PC-9 (cell line): ENCODE measurements around the gene ASCL3. TPM values are rescaled to one million over a fixed set of nuclear protein-coding genes. Genes with fewer than 3 reads are reported as not detected.
A peak's percentile ranks its signal among the peaks of the same experiment; 100 is the strongest.
"Not testable (repeated sequence)": the region's sequence is repeated elsewhere in the genome, so short reads cannot be mapped to it uniquely, and the experiment has no call there.

ENCODE experiments used
- BruUV-seq: library from RNA; stranded (reverse); fragments of 400-500 nt; replicated peaks from 2 replicates; lab custom pipeline; 2021; lab: Mats Ljungman, UMichigan
- CTCF ChIA-PET: fragments of 300-600 bp; sonication (Branson Sonifier 250); formaldehyde crosslinking; loops from one replicate; lab custom pipeline; 2022; ENCODE audit warnings: antibody characterized with exemption; lab: Charles Lee
- POLR2A ChIA-PET: fragments of 300-600 bp; sonication (Branson Sonifier 250); formaldehyde crosslinking; loops from one replicate; lab custom pipeline; 2022; ENCODE audit warnings: antibody characterized with exemption; ENCODE audit not compliant: unreplicated experiment; lab: Charles Lee
- DNase-seq, 2 experiments: peaks; one replicate each; pipeline versions ENCODE4 v3.0.0 to v3.0.0-alpha.2; 2015 to 2022; ENCODE audit warnings: mixed read lengths in 1 of 2
- H2AFZ ChIP-seq: fragments of 200-600 bp; sonication (generic); 2 replicates; pipeline ENCODE4 v1.8.1; 2017; ENCODE audit warnings: antibody characterized with exemption
- H3F3A ChIP-seq: fragments of 200-600 bp; sonication (generic); 2 replicates; pipeline ENCODE4 v1.8.1; 2017; ENCODE audit warnings: antibody characterized with exemption, mild to moderate bottlenecking, low read depth; ENCODE audit not compliant: insufficient read depth
- H3K27ac ChIP-seq: fragments of 200-600 bp; sonication (generic); 2 replicates; pipeline ENCODE4 v1.6.1; 2016; ENCODE audit warnings: mixed run types
- H3K27me3 ChIP-seq: fragments of 200-600 bp; sonication (generic); 2 replicates; pipeline ENCODE4 v1.6.1; 2016; ENCODE audit warnings: low read depth, mixed run types; ENCODE audit not compliant: insufficient read depth
- H3K36me3 ChIP-seq: fragments of 200-600 bp; sonication (generic); 2 replicates; pipeline ENCODE4 v1.6.1; 2016; ENCODE audit warnings: low read depth, mixed run types
- H3K4me1 ChIP-seq: fragments of 200-600 bp; sonication (generic); replicated peaks from 2 replicates; pipeline ENCODE4 v1.6.1; 2016; ENCODE audit warnings: mixed run types; ENCODE audit not compliant: insufficient read depth
- H3K4me2 ChIP-seq: fragments of 200-600 bp; sonication (generic); 2 replicates; pipeline ENCODE4 v1.6.1; 2017; ENCODE audit warnings: mixed run types
- H3K4me3 ChIP-seq: fragments of 200-600 bp; sonication (generic); 2 replicates; pipeline ENCODE4 v1.6.1; 2016; ENCODE audit warnings: mixed run types
- H3K79me2 ChIP-seq: fragments of 200-600 bp; sonication (generic); 2 replicates; pipeline ENCODE4 v1.6.1; 2017; ENCODE audit warnings: low read depth, mixed run types
- H3K9me2 ChIP-seq: fragments of 200-600 bp; sonication (generic); 2 replicates; pipeline ENCODE4 v1.8.1; 2017; ENCODE audit warnings: mild to moderate bottlenecking; ENCODE audit not compliant: insufficient read depth
- H3K9me3 ChIP-seq: fragments of 200-600 bp; sonication (generic); 2 replicates; pipeline ENCODE4 v1.8.1; 2016; ENCODE audit warnings: low read depth; ENCODE audit not compliant: insufficient read depth
- H4K20me1 ChIP-seq: fragments of 200-600 bp; sonication (generic); 2 replicates; pipeline ENCODE4 v1.8.1; 2017; ENCODE audit not compliant: insufficient read depth
- EZH2 ChIP-seq: fragments of 200-600 bp; sonication (generic); IDR thresholded peaks from 2 replicates; pipeline ENCODE4 v1.8.0; 2017; ENCODE audit warnings: antibody characterized with exemption, low read depth
- intact Hi-C: fragments of 100-400 bp; cut with micrococcal nuclease; formaldehyde crosslinking; loops from one replicate; pipeline ENCODE4 v1.10.0; 2022; ENCODE audit not compliant: unreplicated experiment
- total RNA-seq: library from RNA; stranded (reverse); gene quantifications from 2 replicates; pipeline ENCODE4 v1.2.3, GENCODE V29; 2021
- TF ChIP-seq, protein P1 (sequence below): fragments of 200-600 bp; sonication (generic); conservative IDR thresholded peaks from 2 replicates; pipeline ENCODE4 v1.6.1; 2017; ENCODE audit warnings: mixed run types, antibody characterized with exemption, mild to moderate bottlenecking, moderate library complexity

The ASCL3 gene
- total RNA-seq, 1 experiment from 2014 or later = not detected

DNA sequence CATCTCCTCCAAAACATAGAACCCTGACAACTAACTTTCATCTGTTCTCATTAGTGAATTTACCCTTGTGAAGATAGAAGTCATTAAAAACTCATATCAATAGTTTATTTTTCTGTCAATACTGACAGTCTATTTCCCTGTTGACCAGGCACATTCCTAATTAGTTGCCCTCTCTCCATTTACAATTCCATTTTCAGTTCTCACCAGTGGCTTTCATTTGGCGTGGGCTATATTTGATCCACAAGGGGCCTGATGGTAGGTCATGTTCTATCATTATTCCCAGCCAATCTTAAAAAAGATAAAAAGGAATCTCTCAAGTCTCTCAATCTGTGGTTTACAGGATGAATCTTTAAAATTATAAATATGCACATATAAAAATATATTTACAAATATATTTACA lies 35.7 kb downstream of the ASCL3 start:
- Histone ChIP-seq H3K4me2 (peak overlapping the region; percentile 42), H3K79me2 (0 out of 2 replicates have a peak, but pooled peaks cover under 1% of the 10 kb centered on the region), H3K27me3 (no peaks in the 10 kb centered on the region), H3K36me3 (no peaks in the 10 kb centered on the region), H2AFZ (no peak overlapping the region), H4K20me1 (no peaks in the 10 kb centered on the region), H3K27ac (peak overlapping the region; percentile 83), H3K9me3 (no peaks in the 10 kb centered on the region), H3K4me3 (no peak overlapping the region), H3K9me2 (no peaks in the 10 kb centered on the region), H3K4me1 (peaks cover 30% of the 10 kb centered on the region), H3F3A (peaks cover 9% of the 10 kb centered on the region)
- no TSS peak for BruUV-seq
- ChIA-PET CTCF (no interaction called here), POLR2A (no interaction called here)
- TF ChIP-seq, protein P1, sequence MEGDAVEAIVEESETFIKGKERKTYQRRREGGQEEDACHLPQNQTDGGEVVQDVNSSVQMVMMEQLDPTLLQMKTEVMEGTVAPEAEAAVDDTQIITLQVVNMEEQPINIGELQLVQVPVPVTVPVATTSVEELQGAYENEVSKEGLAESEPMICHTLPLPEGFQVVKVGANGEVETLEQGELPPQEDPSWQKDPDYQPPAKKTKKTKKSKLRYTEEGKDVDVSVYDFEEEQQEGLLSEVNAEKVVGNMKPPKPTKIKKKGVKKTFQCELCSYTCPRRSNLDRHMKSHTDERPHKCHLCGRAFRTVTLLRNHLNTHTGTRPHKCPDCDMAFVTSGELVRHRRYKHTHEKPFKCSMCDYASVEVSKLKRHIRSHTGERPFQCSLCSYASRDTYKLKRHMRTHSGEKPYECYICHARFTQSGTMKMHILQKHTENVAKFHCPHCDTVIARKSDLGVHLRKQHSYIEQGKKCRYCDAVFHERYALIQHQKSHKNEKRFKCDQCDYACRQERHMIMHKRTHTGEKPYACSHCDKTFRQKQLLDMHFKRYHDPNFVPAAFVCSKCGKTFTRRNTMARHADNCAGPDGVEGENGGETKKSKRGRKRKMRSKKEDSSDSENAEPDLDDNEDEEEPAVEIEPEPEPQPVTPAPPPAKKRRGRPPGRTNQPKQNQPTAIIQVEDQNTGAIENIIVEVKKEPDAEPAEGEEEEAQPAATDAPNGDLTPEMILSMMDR = no peak
- TF ChIP-seq EZH2 = no peak
- intact Hi-C loops = loop anchor here (2.0 to 5.0 kb wide), 2 partner anchors 35 to 140 kb away; no protein-coding TSS in a partner anchor
- no peak for DNase-seq

DNA sequence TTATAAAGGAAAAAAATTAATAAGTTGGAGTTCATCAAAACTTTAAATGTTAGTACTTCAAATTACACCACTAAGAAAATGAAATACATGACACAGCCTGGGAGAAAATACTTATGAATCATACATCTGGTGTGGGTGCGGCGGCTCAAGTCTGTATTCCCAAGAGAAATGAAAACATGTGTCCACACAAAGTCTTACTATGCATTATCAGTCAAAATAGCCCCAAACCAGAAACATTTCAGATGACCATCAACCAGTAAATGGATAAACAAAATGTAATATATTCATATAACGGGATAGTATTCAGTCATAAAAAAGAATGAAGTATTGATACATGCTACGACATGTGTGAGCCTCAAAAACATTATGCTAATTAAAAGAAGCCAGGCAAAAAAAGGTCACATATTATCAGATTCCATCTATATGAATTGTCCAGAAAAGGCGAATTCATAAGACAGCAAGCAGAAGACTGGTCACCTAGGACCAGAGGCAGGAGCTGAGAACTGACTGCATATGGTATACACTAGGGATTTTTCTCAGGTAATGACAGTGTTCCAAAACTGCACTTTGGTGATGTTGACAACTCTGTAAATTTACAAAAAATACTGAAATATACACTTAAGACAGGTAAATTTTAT lies 37.2 kb downstream of the ASCL3 start:
- Histone ChIP-seq H3K79me2 (no peaks in the 10 kb centered on the region), H2AFZ (no peak overlapping the region), H3K27me3 (no peaks in the 10 kb centered on the region), H3K9me3 (no peaks in the 10 kb centered on the region), H3K9me2 (no peaks in the 10 kb centered on the region), H3K27ac (peak overlapping the region; percentile 83), H3F3A (peaks cover 9% of the 10 kb centered on the region), H3K4me1 (peaks cover 28% of the 10 kb centered on the region), H3K36me3 (no peaks in the 10 kb centered on the region), H3K4me2 (no peak overlapping the region), H3K4me3 (no peak overlapping the region), H4K20me1 (no peaks in the 10 kb centered on the region)
- POLR2A ChIA-PET = no interaction called here
- TF ChIP-seq EZH2 = no peak
- no TSS peak for BruUV-seq
- CTCF ChIA-PET = no interaction called here
- intact Hi-C loops = loop anchor here (2.0 to 5.0 kb wide), 2 partner anchors 33 to 139 kb away; no protein-coding TSS in a partner anchor
- no peak for DNase-seq

DNA sequence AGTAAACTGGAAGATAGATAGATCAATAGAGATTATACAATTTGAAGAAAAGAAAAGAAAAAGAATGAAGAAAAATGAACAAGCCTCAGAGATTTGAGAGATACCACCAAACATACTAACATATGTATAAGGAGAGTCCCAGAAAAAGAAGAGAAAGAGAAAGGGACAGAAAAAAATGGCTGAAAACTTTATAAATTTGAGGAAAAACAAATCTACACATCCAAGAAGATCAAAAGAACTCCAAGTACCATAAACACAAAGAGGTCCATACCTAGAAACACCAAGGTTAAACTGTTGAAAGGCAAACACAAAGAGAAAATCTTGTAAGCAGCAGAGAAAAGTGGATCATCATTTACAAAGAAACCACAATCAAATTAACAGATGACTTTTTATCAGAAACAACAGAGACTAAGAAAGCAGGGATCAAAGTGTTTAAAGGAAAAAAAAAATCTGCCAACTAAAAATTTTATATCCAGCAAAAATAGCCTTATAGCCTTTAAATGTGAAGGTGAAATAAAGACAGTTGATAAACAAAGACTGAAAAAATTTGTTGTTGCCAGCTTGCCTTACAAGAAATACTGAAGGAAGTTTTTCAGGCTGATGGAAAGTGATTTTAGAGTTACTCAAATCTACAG lies 43.6 kb downstream of the ASCL3 start:
- Histone ChIP-seq H3F3A (no peaks in the 10 kb centered on the region), H4K20me1 (no peaks in the 10 kb centered on the region), H3K36me3 (no peaks in the 10 kb centered on the region), H3K4me1 (no peaks in the 10 kb centered on the region), H3K9me3 (no peaks in the 10 kb centered on the region), H3K27me3 (no peaks in the 10 kb centered on the region), H3K27ac (no peak overlapping the region), H2AFZ (no peak overlapping the region), H3K4me2 (no peak overlapping the region), H3K79me2 (no peaks in the 10 kb centered on the region), H3K9me2 (no peaks in the 10 kb centered on the region), H3K4me3 (no peak overlapping the region)
- no peak for DNase-seq
- BruUV-seq = no TSS peak
- intact Hi-C loops = no loop called here
- POLR2A ChIA-PET = no interaction called here
- CTCF ChIA-PET = no interaction called here
- TF ChIP-seq, protein P1 = no peak
- no peak for TF ChIP-seq EZH2

DNA sequence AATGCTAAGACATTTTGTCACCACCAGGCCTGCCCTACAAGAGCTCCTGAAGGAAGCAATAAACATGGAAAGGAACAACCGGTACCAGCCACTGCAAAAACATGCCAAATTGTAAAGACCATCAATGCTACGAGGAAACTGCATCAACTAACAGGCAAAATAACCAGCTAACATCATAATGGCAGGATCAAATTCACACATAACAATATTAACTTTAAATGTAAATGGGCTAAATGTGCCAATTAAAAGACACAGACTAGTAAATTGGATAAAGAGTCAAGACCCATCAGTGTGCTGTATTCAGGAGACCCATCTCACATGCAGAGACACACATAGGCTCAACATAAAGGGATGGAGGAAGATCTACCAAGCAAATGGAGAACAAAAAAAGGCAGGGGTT lies 51.6 kb downstream of the ASCL3 start:
- CTCF ChIA-PET, BruUV-seq, H3K27me3 ChIP-seq, H3K79me2 ChIP-seq, H3F3A ChIP-seq, H3K4me3 ChIP-seq, H3K4me1 ChIP-seq, H3K27ac ChIP-seq, intact Hi-C loops, H3K9me2 ChIP-seq, DNase-seq, H3K36me3 ChIP-seq, H3K9me3 ChIP-seq, POLR2A ChIA-PET, H2AFZ ChIP-seq, H3K4me2 ChIP-seq, H4K20me1 ChIP-seq: not testable (repeated sequence)

Other genes with a start within 250 kb of the ASCL3 start
- gene AKIP1, start 31.8 kb downstream of the ASCL3 start, total RNA-seq = 16.7 and 17.7 TPM in 2 replicates
- not detected in 2 replicates for gene C11orf16, start 10.1 kb downstream of the ASCL3 start, total RNA-seq
- gene TMEM9B, start 21.4 kb upstream of the ASCL3 start, total RNA-seq = 12.0 and 13.4 TPM in 2 replicates
- 1.1 and 2.1 TPM in 2 replicates for gene NRIP3, start 61.0 kb upstream of the ASCL3 start, total RNA-seq
- not detected in 2 replicates for gene SCUBE2, start 148.6 kb upstream of the ASCL3 start, total RNA-seq